ENCODE measurements around the gene SLC39A12. TPM values are rescaled to one million over a fixed set of nuclear protein-coding genes. Genes with fewer than 3 reads are reported as not detected.

The SLC39A12 gene
- not detected in 2 replicates for total RNA-seq

DNA sequence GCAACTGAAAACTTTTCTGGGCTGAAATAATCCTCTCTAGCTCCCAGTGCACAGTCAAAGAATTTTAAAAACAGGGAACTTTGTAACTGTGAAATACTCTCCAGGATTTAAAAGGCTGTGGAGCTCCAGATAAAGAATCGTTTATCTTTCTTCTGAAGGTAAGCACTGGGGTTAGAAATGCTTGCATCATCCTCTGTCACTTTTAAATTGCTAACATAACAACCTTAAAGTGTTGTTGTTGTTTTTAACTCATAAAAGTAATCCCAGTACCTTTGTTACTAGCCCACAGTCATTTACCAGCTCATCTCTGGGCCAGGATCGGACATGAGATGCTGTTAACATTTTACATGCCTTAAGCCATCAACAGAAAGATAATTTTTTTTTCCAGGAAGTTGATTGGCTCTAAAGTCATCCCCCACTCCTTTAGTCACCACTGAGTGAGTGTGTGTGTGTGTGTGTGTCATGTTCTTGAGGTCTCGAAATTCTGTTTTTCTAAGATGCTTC is at the start of gene SLC39A12:
Gene SLC39A12, plus strand, starts transcription at position 51 of the 504 bp plus-strand sequence. CDS start 1,359 bp downstream, outside the sequence.

Other genes with a start within 250 kb of the SLC39A12 start
- gene TMEM236, start 199.7 kb upstream of the SLC39A12 start, total RNA-seq = not detected in 2 replicates
- not detected in 2 replicates for gene MRC1, start 142.6 kb upstream of the SLC39A12 start, total RNA-seq
- 2.2 and 2.7 TPM in 2 replicates for gene CACNB2, start 188.5 kb downstream of the SLC39A12 start, total RNA-seq

Data from bronchus fibroblast of lung (primary cell).